GM12892 (cell line): ENCODE data around the gene KCTD1.

Experiments
- POLR2A ChIP-seq: IDR thresholded peaks from 2 replicates; pipeline ENCODE4 v1.6.1; 2011; ENCODE audit warnings: low read depth, low read length, control low read depth
- POLR2AphosphoS5 ChIP-seq: IDR thresholded peaks from 2 replicates; pipeline ENCODE4 v1.6.1; 2011; ENCODE audit warnings: low read depth, low read length, control low read depth
- TAF1 ChIP-seq: IDR thresholded peaks from 2 replicates; pipeline ENCODE4 v1.6.1; 2011; ENCODE audit warnings: low read depth, mild to moderate bottlenecking, control low read depth, low read length, borderline replicate concordance

DNA sequence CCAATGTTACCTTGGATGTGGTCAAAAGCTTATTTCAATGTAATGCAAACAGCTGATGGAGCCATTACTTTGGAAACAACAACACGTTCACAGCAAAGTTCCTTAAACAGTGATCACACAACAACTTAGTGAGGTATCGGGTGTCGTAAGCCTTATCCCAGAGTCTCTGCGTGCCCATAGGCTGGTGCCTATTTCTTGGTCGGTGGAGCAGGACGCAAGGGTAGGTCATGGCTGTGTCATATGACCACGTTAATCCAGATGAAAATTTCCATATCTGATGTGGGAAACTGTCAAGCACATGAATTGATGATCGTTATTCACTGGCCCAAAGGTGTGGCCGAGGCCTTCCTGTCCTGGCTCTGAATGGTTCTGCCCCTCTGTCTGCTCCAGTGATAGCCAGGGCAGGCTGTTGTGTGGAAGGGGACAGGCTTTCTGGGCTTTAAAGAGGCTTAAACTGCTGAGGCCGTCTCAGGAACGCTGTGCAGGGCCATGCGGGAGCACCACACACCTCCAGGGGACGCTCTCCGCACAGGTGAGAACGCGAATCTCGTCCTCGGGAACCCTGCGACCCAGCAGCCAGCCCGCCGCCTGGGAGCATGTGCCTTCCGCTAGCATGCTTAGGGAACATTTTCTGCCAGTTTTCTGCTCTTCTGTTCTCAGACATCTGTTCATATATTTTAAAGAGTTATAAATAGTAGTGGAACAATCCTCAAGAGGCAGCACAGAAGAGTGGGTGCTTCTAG lies 90.6 kb downstream of the KCTD1 start:
- TF ChIP-seq POLR2A: no peak
- no peak for TF ChIP-seq POLR2AphosphoS5
- no peak for TF ChIP-seq TAF1
